HepG2 (cell line): Measurements from ENCODE around the gene P4HB. TPM values are rescaled to one million over a fixed set of nuclear protein-coding genes. Genes with fewer than 3 reads are reported as not detected.

Experiments used
- ARID3A ChIP-seq: IDR thresholded peaks from 2 replicates; pipeline ENCODE4 v1.6.1; 2012; ENCODE audit warnings: low read depth, low read length, improper control_type of control experiment
- CAMTA2 ChIP-seq: sonication (generic); formaldehyde crosslinking; IDR thresholded peaks from 2 replicates; pipeline ENCODE4 v1.4.0; 2020; ENCODE audit warnings: mild to moderate bottlenecking, missing genetic modification reagents, borderline replicate concordance
- EEA1 ChIP-seq: sonication (generic); formaldehyde crosslinking; IDR thresholded peaks from 2 replicates; pipeline ENCODE4 v1.5.1; 2020; ENCODE audit warnings: mild to moderate bottlenecking, missing genetic modification reagents, borderline replicate concordance
- GMEB1 ChIP-seq: sonication (generic); formaldehyde crosslinking; IDR thresholded peaks from 2 replicates; pipeline ENCODE4 v1.5.1; 2020; ENCODE audit warnings: missing genetic modification reagents, mild to moderate bottlenecking, borderline replicate concordance
- MLXIP ChIP-seq: sonication (generic); formaldehyde crosslinking; IDR thresholded peaks from 2 replicates; pipeline ENCODE4 v1.9.0; 2021; ENCODE audit warnings: missing genetic modification reagents, borderline replicate concordance
- NFIC ChIP-seq: IDR thresholded peaks from 2 replicates; pipeline ENCODE4 v1.6.1; 2012; ENCODE audit warnings: mild to moderate bottlenecking, low read length, inconsistent platforms
- PBX3 ChIP-seq: sonication (generic); formaldehyde crosslinking; IDR thresholded peaks from 2 replicates; pipeline ENCODE4 v1.8.1; 2023; ENCODE audit warnings: missing genetic modification reagents, inconsistent platforms, borderline replicate concordance
- PPARG ChIP-seq: conservative IDR thresholded peaks from 2 replicates; pipeline ENCODE4 v1.6.1; 2016; ENCODE audit warnings: missing biosample characterization, missing genetic modification reagents
- SIN3B ChIP-seq: fragments of 150-350 bp; IDR thresholded peaks from 2 replicates; pipeline ENCODE4 v1.6.1; 2014; ENCODE audit warnings: low read length
- ZBTB46 ChIP-seq: sonication (generic); formaldehyde crosslinking; IDR thresholded peaks from 2 replicates; pipeline ENCODE4 v1.4.0; 2020; ENCODE audit warnings: mild to moderate bottlenecking, missing genetic modification reagents, borderline replicate concordance
- ZFP91 ChIP-seq: sonication (generic); formaldehyde crosslinking; IDR thresholded peaks from 2 replicates; pipeline ENCODE4 v1.9.0; 2022; ENCODE audit warnings: missing genetic modification reagents, mild to moderate bottlenecking, borderline replicate concordance
- ZNF740 ChIP-seq: sonication (generic); formaldehyde crosslinking; IDR thresholded peaks from 2 replicates; pipeline ENCODE4 v1.4.0; 2020; ENCODE audit warnings: missing genetic modification reagents
- polyA plus RNA-seq, 8 experiments: library from polyadenylated mRNA; depleted of rRNA in 3 of 8; stranded (reverse) in 7 of 8; unstranded in 1 of 8; fragments of >200 nt; fragmentation: Illumina TruSeq in 4 of 8; extraction: Trizol in 4 of 8; gene quantifications; 2 replicates each; pipeline versions ENCODE4 v1.2.1 to v1.2.3, GENCODE V29; 2011 to 2016; ENCODE audit warnings: low read depth in 4 of 8, missing spikeins in 1 of 8, mixed read lengths in 1 of 8; ENCODE audit not compliant: insufficient read depth in 1 of 8
- total RNA-seq, 5 experiments: library from RNA; depleted of rRNA; stranded (reverse); fragments of >200 nt; fragmentation: Illumina TruSeq; extraction: Trizol; gene quantifications; 2 replicates each; pipeline ENCODE4 v1.2.3, GENCODE V29; 2016; ENCODE audit warnings: low read depth in 1 of 5

P4HB gene
- total and polyA plus RNA-seq, 2 of the 13 experiments (the other 11 are each of a cell fraction or from before 2014, with no cell fraction given): 185 to 782 TPM

- no peak; the same call in 1 of the 2 replicates for TF ChIP-seq ZBTB46 (CRISPR knock-in tag)
- TF ChIP-seq EEA1 (CRISPR knock-in tag): no peak
- TF ChIP-seq CAMTA2 (CRISPR knock-in tag): 0 out of 2 replicates have a peak, but pooled peaks have one; percentile 19
- peak; percentile 17; the same call in 1 of the 2 replicates for TF ChIP-seq GMEB1 (CRISPR knock-in tag)
- no peak for TF ChIP-seq ARID3A
- 0 out of 2 replicates have a peak, but pooled peaks have one; percentile 39 for TF ChIP-seq NFIC
- no peak for TF ChIP-seq SIN3B
- TF ChIP-seq MLXIP: peak; percentile 63; the same call in 1 of the 2 replicates
- TF ChIP-seq PBX3 (CRISPR knock-in tag): no peak
- TF ChIP-seq ZFP91 (CRISPR knock-in tag): peak; percentile 53; the same call in 1 of the 2 replicates
- TF ChIP-seq ZNF740 (CRISPR knock-in tag): 0 out of 2 replicates have a peak, but pooled peaks have one; percentile 45
- no peak for TF ChIP-seq PPARG
These were observed 7.0 kb upstream of the P4HB start (continued) for GRCh38 chr17:81867170-81867990.
